ENCODE data around the gene PACSIN3.

DNA sequence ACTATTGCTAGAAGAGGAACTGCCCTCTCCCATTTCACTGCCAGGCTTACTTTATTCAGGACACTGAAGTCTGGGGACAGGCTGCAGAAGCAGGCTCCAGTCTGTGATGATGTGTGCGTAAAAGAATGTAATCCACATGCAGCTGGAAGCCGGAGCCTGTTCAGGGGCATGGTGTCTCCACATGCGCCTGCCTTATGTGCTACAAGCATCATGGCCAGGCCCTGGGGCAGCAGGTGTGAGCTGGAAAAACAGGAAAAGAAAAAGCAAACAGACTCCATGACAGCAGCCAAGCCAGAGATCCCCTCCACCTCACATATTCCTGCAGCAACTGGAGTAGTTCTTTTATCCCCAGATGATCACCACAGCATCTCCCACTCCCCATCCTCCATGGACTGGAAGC, 42.9 kb downstream of the PACSIN3 start:
- no peak for TF ChIP-seq ZNF384 (IDR thresholded peaks at IDR 0.05)
- no peak for TF ChIP-seq SUZ12 (IDR thresholded peaks at IDR 0.05)
- no peak for TF ChIP-seq SP1 (IDR thresholded peaks at IDR 0.05)
- TF ChIP-seq LEF1 (IDR thresholded peaks at IDR 0.05; ENCODE audit: borderline replicate concordance): no peak
